Epithelial cell of umbilical artery (primary cell): Measurements from ENCODE around the gene TEX9. TPM values are rescaled to one million over a fixed set of nuclear protein-coding genes. Genes with fewer than 3 reads are reported as not detected.

ENCODE experiments used
- total RNA-seq: library from RNA; depleted of rRNA; stranded (reverse); fragments of >200 nt; gene quantifications from 2 replicates; pipeline ENCODE4 v1.2.3, GENCODE V29; 2014

The TEX9 gene
- 1.9 and 3.2 TPM in 2 replicates for total RNA-seq

DNA sequence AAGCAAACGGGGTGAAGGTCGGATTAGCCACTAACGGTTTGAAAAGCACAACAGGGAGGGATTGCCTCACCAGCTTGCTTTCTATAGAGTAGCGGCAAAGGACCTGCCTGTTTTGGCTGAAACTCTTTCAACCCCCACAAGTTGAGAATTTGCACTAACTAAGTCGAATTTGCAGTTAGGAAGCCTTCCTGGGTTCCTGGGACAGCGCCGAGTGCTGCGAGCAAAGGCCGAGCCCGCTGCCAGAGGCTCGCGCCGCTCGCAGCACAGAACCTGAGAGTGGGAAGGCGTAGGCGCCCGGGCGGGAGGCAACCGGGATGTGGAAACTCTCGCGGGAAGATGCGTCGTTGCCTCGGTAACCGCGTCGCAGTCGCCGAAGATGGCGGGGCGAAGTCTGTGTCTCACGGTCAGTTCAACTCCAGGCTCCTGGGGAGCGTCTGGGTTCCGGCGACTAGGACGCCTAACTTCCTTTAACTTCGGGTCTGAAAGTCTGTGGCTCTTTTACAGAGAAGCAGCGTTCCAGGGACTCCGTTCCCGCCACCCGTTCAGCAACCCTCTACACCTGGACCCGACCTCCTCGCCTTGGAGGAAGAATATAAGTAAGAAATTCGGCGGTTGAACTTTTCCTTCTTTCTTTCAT, at the start of gene TEX9:
TSS of gene TEX9 (plus strand) at position 352 of the 637 bp plus-strand sequence. CDS start at position 377, 25 bp downstream.

DNA sequence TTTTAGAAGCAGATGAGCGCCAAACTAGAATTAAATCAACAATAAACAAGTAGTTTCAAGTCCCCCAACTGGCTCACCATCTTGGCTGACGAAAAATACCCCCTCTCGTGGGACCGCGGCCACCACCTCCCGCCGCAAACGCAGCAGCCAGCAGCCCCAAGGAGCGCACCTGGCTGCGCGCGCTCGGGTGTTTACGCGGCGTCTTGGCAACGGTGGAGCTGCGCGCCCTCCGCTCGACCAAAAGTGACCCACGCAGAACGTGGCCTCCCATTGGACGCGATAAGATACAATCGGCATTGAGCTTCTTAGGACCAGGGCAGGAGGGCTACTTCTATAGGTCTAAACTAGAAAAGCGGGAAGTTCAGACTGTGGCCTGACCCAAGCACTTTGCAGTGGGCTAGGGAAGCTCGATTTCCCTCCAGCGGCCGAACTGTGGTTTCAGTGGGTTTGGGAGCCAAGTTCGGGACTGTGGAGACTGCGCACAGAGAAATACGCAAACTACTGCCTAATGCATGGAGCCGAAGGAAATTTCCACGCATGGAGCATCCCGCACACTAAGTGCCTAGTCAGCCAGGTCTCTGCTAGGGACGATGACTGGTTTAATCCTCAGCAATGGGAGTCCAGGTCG, 99.8 kb downstream of the TEX9 start, which contains the start of gene MNS1:
TSS of gene MNS1 (minus strand) at position 245 of the 628 bp plus-strand sequence. CDS start at position 80, 165 bp downstream.

Other genes starting within 250 kb of the TEX9 start
- gene RFX7, start 121.5 kb upstream of the TEX9 start, total RNA-seq, result 3.6 and 5.0 TPM in 2 replicates
- 0.65 and 1.5 TPM in 2 replicates for gene MNS1, start 99.7 kb downstream of the TEX9 start, total RNA-seq